Astrocyte of the spinal cord (primary cell): ENCODE measurements around the gene PANK2.
"Not testable (repeated sequence)": the region's sequence is repeated elsewhere in the genome, so short reads cannot be mapped to it uniquely, and the experiment has no call there.

Source experiments
- DNase-seq: peaks from one replicate; pipeline ENCODE4 v3.0.0; 2011; ENCODE audit warnings: low read depth, low spot score
- H3K4me3 ChIP-seq: 2 replicates; pipeline ENCODE4 v1.5.1; 2011; ENCODE audit warnings: low read depth, mild to moderate bottlenecking, low read length, moderate library complexity
- CTCF ChIP-seq: IDR thresholded peaks from 2 replicates; pipeline ENCODE4 v1.5.1; 2012; ENCODE audit warnings: low read depth, mild to moderate bottlenecking, low read length, inconsistent platforms
- in situ Hi-C: cut with HindIII; loops from 2 replicates; pipeline ENCODE4 v1.10.0; 2017; ENCODE audit warnings: low sequenced_read_pairs

Gene PANK2

GRCh38 chr20:3876676-3877075 lies 12.5 kb upstream of the PANK2 start:
- in situ Hi-C loops: no loop called here
- peak; percentile 15 for DNase-seq
- no peak for TF ChIP-seq CTCF
- H3K4me3 ChIP-seq: no peak overlapping the region

- in situ Hi-C loops, DNase-seq, H3K4me3 ChIP-seq: not testable (repeated sequence)
These were observed 10.3 kb upstream of the PANK2 start for GRCh38 chr20:3878921-3879274.

- in situ Hi-C loops: no loop called here
- no peak for TF ChIP-seq CTCF
- no peak for DNase-seq
- H3K4me3 ChIP-seq: no peak overlapping the region
These were observed 3.5 kb upstream of the PANK2 start for GRCh38 chr20:3885715-3886114.

GRCh38 chr20:3887876-3888620 lies 1.1 kb upstream of the PANK2 start:
- H3K4me3 ChIP-seq: peak overlapping the region; percentile 88
- no peak for DNase-seq
- in situ Hi-C loops: no loop called here
- TF ChIP-seq CTCF: no peak

- TF ChIP-seq CTCF: no peak
- DNase-seq: no peak
- H3K4me3 ChIP-seq: peak overlapping the region; percentile 88
- in situ Hi-C loops: no loop called here
These were observed 556 bp downstream of the PANK2 start for GRCh38 chr20:3889489-3890397.

- peak overlapping the region; percentile 88 for H3K4me3 ChIP-seq
- in situ Hi-C loops: no loop called here
- no peak for TF ChIP-seq CTCF
- peak; percentile 53 for DNase-seq
These were observed 1.2 kb downstream of the PANK2 start for GRCh38 chr20:3890398-3890751.
